ENCODE measurements around the gene ABR.
"Not testable (repeated sequence)": the region's sequence is repeated elsewhere in the genome, so short reads cannot be mapped to it uniquely, and the experiment has no call there.

The ABR gene

DNA sequence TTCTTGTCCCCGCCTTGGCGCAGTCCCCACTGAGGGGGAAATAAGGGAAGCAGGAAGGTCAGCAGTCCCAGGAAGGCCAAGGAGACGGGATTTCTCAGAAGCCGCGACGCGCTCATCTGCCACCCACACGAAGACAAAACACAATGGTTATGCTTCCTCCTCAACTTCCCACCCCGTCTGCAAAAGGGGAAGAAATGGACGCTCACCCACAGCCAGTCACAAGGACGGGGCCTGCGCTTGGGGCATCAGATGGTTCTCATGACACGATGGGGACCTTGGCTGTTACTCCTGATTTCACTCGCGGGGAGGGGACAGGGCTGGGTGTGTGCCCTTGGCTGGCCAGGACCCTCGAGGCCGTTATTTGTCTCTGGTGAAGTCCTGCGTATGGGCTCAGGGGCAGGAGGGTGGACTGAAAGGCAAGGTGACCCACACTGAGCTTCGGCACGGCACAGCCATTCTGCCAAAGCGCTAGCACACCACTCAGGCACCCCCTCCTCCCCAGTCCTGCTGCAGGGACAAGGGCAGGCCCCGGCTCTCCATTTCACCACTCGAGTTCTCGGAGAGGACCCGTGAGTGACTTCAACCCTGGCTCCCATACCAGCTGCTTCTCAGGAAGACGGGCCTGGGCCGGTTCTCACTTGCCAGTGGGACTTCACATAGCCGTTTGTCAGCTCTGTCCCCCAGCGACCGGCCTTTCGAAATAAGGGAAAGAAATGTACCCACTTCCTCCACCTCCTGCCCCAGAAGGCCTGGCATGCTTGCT is 84.5 kb downstream of the ABR start:
- no peak for DNase-seq (ENCODE audit: low read depth in 2 of 2)

DNA sequence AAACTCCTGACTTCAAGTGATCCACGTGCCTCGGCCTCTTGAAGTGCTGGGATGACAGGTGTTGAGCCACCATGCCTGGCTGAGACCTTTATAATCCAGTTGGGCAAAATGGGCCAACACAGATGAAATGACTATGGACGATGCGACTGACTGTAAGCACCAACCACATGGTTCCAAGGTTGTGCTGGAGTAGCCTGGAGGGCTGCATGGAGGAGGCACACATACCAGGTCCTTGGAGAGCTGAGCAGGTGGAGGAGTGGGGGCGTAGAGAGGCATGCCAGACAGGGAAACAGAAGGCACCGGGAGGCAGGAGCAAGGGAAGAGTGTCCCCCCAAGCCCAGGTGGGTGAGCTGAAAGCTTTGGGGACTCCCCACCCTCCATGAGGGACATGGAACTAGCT is 85.2 kb downstream of the ABR start:
- DNase-seq (ENCODE audit: low read depth in 2 of 2) = no peak

DNA sequence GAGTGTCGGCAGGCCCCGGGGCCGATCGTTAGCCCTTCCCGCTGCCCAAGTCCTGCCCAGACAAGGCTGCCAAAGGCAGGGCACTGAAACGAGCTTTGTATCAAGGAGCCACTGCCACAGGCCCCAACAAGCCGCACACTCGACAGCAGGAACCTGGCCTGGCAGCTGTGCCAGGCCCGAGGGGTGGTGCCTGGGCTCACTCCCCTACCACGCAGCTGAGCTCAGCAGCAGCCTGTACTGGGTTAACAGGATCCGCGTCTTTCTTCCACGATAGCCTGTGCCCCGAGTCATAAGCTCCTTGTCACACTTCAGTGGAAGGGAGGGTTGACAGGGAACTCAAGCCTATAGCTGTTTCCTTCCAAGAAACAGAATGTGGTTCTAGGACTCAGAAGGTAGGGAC is 87.9 kb downstream of the ABR start:
- DNase-seq (ENCODE audit: low read depth in 2 of 2) = no peak

DNA sequence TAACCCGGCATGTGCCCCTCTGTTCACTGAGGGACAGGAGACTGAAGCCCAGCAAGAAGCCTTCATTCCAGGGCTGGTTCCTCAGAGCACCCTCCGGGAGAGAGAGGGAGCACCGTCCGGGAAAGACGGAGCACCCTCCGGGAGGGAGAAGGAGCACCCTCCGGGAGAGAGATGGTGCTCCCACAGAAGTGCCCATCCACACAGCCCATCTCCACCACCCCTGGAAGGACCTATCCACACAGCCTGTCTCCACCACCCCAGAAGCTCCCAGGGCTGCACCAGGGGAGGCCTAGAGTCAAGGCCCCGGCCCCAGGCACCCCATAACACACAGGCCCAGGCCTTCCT is 88.6 kb downstream of the ABR start:
- DNase-seq (ENCODE audit: low read depth in 2 of 2) = no peak

DNA sequence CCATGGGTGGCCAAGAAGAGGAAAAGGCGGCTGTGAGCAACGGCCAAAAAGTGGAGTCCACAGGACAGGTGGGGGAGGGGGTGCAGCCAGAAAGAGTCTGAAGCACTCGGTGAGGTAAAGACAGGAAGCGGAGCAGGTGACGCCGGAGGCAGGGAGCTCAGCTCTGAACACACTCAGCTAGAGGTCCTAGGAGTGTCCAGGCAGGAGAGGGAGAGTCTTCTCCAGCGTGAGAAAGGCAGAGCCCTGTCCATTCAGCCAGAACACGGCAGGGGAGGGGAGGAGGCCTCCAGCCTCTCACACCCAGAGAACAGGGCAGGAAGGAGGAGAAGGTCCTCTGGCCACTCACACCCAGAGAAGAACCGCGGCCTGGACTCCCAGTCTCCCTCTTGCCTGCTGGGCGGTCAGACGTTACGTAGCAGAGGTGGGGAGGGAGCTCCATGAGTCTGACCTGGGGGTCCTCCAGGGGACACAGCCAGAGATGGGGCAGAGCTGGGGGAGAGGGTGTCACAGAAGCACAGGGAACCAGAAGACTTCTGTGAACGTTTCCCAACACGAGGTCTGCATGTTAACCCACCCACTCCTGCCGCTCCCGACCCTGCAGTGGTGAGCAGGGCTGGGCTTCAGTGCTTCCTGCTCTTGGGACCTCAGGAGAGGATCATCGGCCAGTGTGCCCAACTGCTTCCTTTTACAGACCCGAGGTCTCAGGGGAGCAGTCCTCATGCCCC is 89.2 kb downstream of the ABR start:
- no peak for DNase-seq (ENCODE audit: low read depth in 2 of 2)

DNA sequence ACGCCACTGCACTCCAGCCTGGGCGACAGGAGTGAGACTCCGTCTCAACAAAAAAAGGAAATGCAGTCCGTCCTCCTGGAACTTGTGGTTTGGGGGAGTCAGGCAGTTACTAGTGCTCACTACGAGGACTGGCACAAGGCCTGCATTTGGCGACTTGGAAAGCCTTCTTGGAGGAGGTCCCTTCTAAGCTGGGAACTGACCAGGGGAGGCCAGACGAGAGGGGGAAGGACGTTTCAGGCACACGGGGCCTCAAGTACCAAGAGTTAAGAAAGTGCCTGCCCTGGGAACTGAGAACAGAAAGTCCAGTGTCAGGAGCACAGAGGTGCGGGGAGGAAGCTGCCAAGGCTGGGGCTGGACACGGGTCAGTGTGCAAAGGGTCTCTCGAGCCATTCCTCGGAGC is 89.9 kb downstream of the ABR start:
- DNase-seq (ENCODE audit: low read depth in 2 of 2) = no peak

DNA sequence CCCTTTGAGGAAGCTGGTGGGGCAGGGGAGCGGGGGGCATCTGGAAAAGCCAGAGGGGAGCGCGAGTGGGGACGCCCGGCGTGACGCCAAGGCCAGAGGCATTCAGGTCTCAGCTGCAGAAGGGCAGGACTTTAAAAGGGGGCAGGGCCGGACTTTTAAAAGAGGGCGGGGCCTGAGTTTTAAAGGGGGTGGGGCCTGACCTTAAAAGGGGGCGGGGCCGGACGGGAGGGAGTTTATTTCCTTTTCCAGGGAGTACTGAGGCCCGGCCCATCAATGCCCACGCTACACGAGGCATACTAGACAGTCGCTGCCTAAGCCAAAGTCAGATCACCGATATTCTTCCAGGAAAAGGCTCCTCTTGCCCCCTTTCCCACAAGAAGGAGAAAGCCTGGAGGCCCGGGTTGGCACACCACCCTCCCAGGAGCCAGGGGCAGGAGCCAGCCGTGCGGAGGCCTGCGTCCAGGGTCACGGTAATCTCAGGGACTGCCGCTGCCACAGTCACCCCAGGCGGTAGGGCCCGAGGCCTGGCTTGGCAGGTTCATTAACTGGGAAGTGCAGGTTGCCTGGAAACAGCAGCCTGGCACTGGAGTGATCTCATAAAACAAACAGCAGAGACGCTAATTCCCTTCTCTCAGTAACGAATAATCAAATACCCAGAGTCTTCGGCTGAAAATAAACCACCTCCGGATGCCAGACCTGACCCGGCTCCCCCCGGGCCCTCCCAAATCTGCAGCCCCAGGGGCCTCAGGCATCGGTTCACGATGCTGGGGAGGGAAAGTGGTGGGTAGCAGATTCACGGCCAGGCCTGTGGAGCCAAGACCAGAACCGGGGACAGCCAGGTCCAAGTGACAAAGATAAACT is 92.2 kb downstream of the ABR start:
- no peak for DNase-seq (ENCODE audit: low read depth in 2 of 2)

DNA sequence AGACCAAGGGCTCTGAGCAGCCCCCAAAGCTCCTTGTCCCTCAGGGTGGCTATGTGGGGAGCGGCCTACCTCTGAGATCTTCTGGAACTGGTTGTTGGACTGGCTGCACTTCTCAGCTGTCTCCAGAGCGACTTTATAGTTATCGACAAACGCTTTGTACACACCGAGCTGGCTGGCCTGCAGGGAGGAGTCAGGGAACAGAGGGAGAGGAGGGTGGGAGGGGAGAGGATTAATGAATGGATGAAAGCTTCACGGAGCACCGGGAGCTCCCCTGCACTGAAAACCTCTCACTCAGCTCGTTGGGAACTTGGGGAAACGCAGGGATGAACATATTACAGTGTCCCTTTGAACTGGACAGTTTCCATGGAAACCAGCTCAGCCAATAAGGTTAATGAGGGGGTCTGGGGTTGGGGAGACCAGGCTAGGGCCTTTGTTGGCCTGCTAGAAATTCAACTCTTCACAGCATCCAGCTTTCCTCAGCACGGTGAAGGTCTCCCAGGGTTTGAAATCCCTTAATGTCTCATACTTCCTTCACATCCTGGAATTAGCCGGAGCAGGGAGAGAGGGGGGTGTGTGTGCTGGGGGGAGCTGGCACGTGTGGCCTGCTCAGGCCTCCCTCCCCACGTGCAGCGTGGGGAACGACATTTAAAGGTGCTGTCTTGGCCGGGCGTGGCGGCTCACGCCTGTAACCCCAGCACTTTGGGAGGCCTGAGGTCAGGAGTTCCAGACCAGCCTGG is 96.2 kb downstream of the ABR start:
- no peak for DNase-seq (ENCODE audit: low read depth in 2 of 2)

DNA sequence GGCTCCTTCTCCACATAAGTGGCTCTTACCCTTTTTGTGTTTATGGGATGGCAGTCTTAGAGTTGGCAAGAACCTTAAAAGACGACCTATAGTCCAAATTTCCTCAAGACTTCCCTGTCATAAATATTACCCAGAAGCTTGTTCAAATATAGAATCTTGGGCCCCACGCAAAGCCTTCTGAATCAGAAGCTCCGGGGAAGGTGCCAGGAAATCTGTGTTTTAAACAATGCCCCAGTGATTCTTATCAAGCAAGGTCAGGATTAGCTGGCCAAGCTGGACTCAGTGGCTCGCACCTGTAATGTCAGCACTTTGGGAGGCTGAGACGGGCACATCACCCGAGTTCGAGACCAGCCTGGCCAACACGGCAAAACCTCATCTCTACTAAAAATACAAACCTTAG is 97.2 kb downstream of the ABR start:
- DNase-seq (ENCODE audit: low read depth in 2 of 2) = no peak

DNA sequence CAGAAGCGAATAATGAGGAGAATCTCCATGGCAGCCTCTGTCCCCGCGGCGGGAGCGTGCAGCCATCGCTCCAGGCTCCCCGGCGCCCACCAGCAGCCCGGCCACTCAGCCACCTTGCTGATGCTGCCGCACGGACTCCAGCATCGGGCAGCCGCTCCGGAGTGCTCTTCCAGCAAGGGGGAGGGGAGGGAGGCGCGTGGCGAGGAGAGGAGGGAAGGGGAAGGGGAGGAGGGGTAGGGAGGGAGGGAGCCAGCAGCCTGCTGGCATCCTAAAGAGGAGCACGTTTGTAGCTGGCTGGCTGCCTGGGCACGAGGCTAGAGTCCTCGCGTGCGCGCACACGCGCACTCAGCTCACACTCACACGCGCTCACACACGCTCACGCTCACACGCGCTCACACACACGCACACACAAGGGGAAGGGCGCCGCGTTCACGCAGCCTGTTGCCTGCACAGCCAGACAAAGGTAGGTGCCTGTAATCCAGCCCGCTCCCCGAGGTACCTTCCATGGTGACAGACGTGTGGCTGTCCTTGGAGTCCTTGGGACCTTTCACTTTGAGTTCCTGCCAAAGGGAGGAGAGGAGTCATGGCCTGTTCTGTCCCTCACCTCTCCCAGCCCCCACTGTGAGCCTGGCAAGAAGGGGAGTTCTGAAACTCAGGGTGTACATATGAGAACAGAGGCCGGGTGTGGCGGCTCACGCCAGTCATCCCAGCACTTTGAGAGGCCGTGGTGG is 100.8 kb downstream of the ABR start:
- DNase-seq (ENCODE audit: low read depth in 2 of 2) = no peak

DNA sequence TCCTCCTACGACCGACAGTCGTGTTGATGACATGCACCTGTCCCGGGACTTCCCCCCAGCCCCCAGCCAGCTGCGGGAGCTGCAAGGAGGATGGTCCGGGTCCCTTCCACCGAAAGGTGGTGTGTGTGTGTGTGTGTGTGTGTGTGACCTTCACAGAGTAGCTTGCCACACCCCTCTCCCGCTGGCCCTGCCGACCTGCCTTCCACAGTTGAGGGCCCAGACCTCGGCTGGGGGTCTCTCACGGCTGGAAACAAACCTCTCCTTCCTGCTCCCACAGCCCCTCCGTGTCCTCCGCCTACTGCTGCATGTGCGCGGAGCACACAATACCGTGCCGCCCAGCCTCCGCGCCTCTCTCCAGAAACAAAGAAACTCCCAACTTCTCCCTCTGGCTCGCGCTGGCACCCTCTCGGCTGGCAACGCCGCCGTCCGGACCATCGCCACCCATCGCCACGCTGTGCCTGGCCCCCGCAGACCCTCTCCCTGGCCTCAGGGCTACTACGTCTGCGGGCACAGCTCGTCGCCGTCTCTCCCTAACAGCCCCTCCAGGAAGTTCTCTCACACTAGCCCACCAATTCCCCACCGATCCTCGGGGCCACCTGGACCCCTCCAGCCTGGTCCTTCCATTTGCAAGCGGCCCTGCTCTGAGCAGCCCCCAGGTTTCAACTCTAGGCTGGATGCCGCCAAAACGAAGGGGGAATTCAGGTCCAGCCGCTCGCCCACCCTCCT is 101.6 kb downstream of the ABR start:
- DNase-seq (ENCODE audit: low read depth in 2 of 2) = no peak

DNA sequence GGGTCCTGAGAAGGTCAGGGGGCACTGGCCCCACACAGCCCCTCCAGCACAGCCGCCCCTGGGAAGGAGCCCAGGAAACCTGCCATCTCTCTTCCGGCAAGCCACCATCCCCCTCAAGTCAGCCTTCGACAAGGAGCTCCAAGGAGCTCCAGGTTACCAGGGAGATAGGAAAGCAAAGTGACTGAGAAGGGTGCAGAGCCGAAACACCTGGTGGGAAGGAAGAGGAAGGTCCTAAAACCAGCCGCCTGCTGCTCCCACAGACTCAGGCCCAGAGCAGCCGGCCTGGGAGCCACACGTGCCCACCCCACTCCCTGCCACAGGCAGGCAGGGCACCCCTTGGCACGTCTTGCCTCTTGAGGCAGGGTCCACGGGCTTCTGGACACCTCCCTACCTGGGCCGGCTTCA is 102.2 kb downstream of the ABR start:
- no peak for DNase-seq (ENCODE audit: low read depth in 2 of 2)

DNA sequence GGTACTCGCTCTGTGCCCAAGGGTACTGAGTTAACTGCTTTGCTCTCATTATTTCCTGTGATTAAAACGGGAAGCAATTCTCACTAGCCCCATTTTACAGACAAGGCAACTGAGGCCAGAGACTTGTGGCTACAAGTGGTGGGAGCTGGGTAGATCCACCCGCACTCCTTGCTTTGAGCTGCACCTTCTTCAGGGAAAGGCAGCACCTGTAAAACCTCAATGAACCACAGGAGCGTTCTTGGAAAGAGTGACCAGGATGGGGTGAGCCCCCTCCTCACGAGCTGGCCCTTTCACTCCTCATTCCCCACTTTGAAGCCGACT is 102.8 kb downstream of the ABR start:
- no peak for DNase-seq (ENCODE audit: low read depth in 2 of 2)

DNA sequence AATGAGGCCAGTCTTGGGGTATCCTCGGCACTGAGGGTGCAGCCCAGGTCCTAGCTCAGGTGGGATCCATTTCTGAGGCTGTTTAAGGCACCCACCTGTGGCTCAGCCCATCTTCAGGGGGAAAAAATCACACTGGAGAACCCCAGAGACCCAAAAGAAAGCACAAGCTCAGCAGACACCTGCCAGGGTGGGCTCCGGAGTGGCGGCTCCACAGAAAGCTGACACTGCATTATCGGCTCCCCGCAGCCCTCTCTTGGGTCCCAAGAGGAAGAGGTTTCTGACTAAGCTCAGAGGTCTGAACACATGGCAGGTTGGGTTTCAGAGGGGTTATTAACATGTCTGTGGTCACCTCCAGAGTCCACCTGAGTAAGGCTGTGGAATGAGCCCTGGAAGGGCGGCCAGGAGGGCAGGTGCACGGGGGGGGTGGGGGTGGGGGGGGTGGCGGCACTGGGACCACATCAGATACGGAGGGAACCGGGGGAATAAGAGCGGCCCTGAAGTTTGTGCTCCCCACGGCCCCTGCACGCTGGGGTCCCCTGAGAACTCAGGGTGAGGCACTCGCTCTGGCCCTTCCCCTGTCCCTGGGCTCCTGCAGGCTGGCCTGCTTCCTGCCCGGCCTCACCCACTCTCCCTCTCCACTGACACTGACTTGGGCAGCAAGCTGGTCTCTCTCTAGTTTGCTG is 103.3 kb downstream of the ABR start:
- DNase-seq (ENCODE audit: low read depth in 2 of 2) = no peak

DNA sequence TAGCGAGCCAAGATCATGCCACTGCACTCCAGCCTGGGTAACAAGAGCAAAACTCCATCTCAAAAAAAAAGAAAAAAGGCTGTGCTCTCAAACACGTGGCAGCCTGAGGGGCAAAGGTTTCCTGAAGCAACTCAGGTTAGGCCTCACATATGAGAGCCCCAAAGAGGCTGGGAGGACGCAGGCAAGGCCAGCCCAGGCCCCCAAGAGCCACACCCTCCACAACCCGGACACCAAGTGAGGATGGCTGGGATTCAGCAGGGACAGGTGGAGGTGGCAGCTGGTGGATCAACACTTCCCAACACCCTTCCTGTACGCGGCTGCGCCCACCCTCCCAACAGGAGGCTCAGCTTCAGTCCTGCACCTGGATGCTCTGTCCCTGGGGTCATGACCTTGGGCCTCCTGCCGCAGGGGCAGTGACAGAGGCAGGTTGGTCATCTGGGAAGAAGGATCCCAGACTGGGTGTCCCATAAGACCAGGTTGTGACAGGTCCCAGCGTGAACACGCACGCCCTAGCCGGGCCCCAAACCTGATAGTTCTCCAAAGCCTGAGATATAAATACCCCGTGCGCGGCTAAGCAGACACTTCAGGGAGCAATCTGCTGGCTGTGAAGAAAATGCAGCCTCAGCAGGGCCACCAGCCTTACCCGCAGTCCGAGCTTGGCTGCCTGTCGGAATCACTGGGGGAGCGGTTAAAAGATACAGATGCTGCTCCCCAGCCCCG is 104.7 kb downstream of the ABR start:
- DNase-seq (ENCODE audit: low read depth in 2 of 2) = no peak

DNA sequence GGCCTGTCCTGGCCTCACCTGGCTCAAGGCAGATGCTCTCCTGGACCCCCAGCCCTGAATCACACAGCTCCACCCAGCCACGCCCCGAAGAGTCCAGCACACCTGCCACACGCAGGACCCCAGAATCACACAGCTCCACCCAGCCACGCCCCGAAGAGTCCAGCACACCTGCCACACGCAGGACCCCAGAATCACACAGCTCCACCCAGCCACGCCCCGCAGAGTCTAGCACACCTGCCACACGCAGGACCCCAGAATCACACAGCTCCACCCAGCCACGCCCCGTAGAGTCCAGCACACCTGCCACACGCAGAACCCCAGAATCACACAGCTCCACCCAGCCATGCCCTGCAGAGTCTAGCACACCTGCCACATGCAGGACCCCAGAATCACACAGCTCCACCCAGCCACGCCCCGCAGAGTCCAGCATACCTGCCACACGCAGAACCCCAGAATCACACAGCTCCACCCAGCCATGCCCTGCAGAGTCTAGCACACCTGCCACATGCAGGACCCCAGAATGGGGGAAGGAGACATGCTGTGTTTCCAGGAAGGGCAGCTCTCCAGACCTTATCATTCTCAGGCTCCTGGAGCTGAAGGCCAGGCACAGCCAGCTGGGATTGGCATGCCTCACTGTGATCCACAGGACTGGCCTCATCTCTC is 105.7 kb downstream of the ABR start:
- DNase-seq (ENCODE audit: low read depth in 2 of 2) = not testable (repeated sequence)

DNA sequence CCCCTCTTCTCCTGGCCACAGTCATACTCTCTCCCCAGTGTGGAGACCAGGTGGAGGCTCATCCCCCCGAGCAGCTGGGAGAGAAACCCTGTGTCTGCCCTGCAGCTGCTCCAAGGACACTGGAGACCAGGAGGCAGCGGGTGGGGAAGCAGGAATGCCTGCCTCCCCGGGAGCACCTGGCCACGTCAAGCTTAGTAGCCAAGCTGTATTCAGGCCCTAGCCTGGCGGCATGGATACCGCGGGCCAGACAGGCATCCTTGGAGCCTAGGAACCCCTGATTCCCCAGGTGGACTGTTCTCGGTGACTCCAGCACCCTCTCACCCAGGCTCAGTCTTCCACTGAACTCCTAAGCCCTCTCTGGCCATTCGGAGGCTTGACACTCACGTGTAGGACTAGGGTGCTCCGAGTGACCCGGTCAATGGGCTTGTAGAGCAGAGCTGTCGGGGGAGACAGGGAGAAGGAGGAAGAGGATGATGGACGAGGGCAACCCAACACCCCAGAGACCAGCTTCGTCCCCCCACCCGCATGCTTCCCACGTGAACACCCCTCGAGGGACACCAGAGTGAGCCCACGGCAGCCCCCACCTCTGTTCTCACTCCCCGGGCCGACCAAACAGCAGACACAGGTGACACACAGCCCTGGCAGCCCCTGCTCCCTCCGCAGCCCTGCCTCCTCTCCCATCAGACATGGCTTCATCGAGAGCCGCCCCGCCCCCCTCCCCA is 106.4 kb downstream of the ABR start:
- no peak for DNase-seq (ENCODE audit: low read depth in 2 of 2)

DNA sequence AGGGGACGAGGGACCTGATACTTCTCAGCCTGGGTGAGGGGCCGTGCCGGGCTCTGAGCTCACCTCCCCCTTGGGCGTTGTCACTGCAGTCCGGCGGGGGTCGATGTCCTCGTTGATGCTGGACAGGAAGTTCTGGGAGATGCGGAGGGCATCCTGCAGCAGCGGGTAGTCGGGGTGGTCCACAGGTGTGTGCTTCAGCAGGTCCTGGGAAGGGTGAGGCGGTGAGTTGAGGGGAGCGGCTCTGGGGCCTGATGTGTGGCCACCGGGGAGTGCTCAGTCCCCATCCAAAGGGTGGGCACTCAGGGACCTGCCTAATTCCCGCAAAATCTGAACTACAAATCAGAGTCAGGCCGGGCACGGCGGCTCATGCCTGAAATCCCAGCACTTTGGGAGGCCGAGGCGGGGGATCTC is 107.2 kb downstream of the ABR start:
- no peak for DNase-seq (ENCODE audit: low read depth in 2 of 2)

All from stimulated activated CD8-positive, alpha-beta memory T cell treated with anti-CD3 and anti-CD28 coated beads, Interleukin-2, amount 100 ng/mL, for 48 hours (primary cell).